ENCODE measurements around the gene ZNF148. TPM values are rescaled to one million over a fixed set of nuclear protein-coding genes. Genes with fewer than 3 reads are reported as not detected.

Gene ZNF148
- total RNA-seq, 1 experiment from 2014 or later: 19.7 TPM

GRCh38 chr3:125207507-125207906, 167.6 kb downstream of the ZNF148 start:
- DNase-seq (ENCODE audit: low spot score) (no peak), ATAC-seq (no peak)
- peaks cover 3% of the 10 kb centered on the region; the same call in 1 of the 2 replicates for H3K27me3 Mint-ChIP-seq (ENCODE audit: low read depth)
- H3K9me3 Mint-ChIP-seq: no peaks in the 10 kb centered on the region
- ChIA-PET POLR2A (no interaction called here), CTCF (no interaction called here)
- no peak overlapping the region for H3K4me3 Mint-ChIP-seq
- H3K4me1 Mint-ChIP-seq: peaks cover 8% of the 10 kb centered on the region
- peak overlapping the region; percentile 22; the same call in 1 of the 2 replicates for H3K27ac Mint-ChIP-seq
- no peak for TF ChIP-seq ZBTB21 (CRISPR knock-in tag; IDR thresholded peaks at IDR 0.05; ENCODE audit: borderline replicate concordance)
- no peak for TF ChIP-seq JAZF1 (CRISPR knock-in tag; IDR thresholded peaks at IDR 0.05)
- no peak for TF ChIP-seq ZNF263 (CRISPR knock-in tag; IDR thresholded peaks at IDR 0.05; ENCODE audit: low read depth)
- no peak for TF ChIP-seq MLX (CRISPR knock-in tag; IDR thresholded peaks at IDR 0.05)
- no peak for TF ChIP-seq ATF1 (CRISPR knock-in tag; IDR thresholded peaks at IDR 0.05)
- TF ChIP-seq HMGA2 (CRISPR knock-in tag; IDR thresholded peaks at IDR 0.05): no peak
- no peak for TF ChIP-seq MYBL2 (CRISPR knock-in tag; IDR thresholded peaks at IDR 0.05)
- TF ChIP-seq ZNF281 (CRISPR knock-in tag; IDR thresholded peaks at IDR 0.05): no peak
- no peak for TF ChIP-seq AFF4 (CRISPR knock-in tag; IDR thresholded peaks at IDR 0.05; ENCODE audit: borderline replicate concordance)
- no peak for TF ChIP-seq E2F1 (CRISPR knock-in tag; IDR thresholded peaks at IDR 0.05)
- TF ChIP-seq ESRRA (CRISPR knock-in tag; IDR thresholded peaks at IDR 0.05; ENCODE audit: borderline replicate concordance): no peak
- no peak for TF ChIP-seq ZNF423 (CRISPR knock-in tag; IDR thresholded peaks at IDR 0.05)
- no peak for TF ChIP-seq ATF6 (CRISPR knock-in tag; IDR thresholded peaks at IDR 0.05)
- TF ChIP-seq ARID4B (CRISPR knock-in tag; IDR thresholded peaks at IDR 0.05; ENCODE audit: borderline replicate concordance): no peak
- no peak for TF ChIP-seq ZNF396 (CRISPR knock-in tag; IDR thresholded peaks at IDR 0.05; ENCODE audit: borderline replicate concordance)
- H3K36me3 Mint-ChIP-seq: 0 out of 2 replicates have a peak, but pooled peaks cover 2% of the 10 kb centered on the region
